ENCODE results near the gene POLRMT. TPM values are rescaled to one million over a fixed set of nuclear protein-coding genes. Genes with fewer than 3 reads are reported as not detected.
"Not testable (repeated sequence)": the region's sequence is repeated elsewhere in the genome, so short reads cannot be mapped to it uniquely, and the experiment has no call there.

POLRMT gene
- total RNA-seq, 1 donor from 2014 or later, result 14.1 TPM

DNA sequence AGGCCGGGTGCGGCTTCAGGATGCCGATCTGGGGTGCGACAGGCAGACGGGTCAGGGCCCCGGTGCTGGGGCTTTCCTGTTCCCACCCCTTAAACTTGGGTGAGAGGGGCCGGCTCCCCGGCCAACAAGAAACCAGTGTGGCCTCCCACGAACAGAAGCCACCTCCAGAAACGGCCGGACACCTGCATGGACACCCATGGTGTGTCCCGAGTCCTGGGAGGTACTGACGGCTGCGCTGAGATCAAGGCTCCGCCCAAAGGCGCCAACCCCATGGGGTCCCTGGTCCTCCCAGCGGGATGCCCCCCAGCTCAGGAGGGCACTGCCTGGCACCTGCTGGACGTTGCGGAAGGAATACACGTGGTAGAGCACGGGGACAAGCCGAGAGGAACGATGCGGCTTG lies 11.5 kb downstream of the POLRMT start:
- Mint-ChIP-seq H3K27ac (no peak overlapping the region), H3K4me1 (peaks cover 14% of the 10 kb centered on the region), H3K27me3 (ENCODE audit: insufficient read depth, low read depth) (peaks cover 4% of the 10 kb centered on the region), H3K9me3 (no peaks in the 10 kb centered on the region), H3K4me3 (no peak overlapping the region), H3K36me3 (peaks cover 18% of the 10 kb centered on the region)
- no peak for DNase-seq (ENCODE audit: low spot score)
- no peaks in the 10 kb centered on the region for H3K9me3 ChIP-seq (ENCODE audit: low read depth)
- H3K4me3 ChIP-seq, result no peak overlapping the region
- TF ChIP-seq EZH2phosphoT487 (IDR thresholded peaks at IDR 0.05), result no peak
- TF ChIP-seq EZH2 (IDR thresholded peaks at IDR 0.05), result no peak
- TF ChIP-seq CTCF (IDR thresholded peaks at IDR 0.05), result no peak
- H3K9ac ChIP-seq, result no peak overlapping the region
- no peak overlapping the region for H2AFZ ChIP-seq (replicated peaks)
- no peaks in the 10 kb centered on the region for H3K27me3 ChIP-seq
- H3K4me1 ChIP-seq, result no peaks in the 10 kb centered on the region
- H3F3A ChIP-seq (ENCODE audit: low read depth), result no peaks in the 10 kb centered on the region
- H3K27ac ChIP-seq, result no peak overlapping the region
- no peaks in the 10 kb centered on the region for H3K79me2 ChIP-seq (ENCODE audit: low read depth)
- H4K20me1 ChIP-seq (ENCODE audit: low read depth), result peaks cover 14% of the 10 kb centered on the region
- no peaks in the 10 kb centered on the region for H3K36me3 ChIP-seq
- no peak overlapping the region for H3K4me2 ChIP-seq

DNA sequence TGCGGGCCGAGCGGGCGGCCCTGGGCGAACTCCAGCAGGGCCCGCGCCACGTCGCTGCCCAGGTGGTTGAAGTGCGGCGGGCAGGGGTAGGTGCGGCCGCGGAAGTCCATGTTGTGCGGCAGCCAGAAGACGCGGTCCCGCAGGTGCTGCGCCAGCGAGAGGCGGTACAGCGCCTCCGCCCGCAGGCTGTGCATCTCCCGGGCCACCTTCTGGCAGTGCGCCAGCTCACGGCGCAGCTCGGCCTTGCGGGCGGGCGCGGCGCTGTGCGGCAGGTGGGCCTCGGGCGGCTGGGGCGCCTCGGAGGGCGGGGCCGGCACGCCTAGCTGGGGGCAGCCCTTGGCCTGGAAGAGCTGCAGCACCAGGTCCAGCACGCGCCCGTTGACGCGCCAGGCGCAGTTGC lies 12.1 kb downstream of the POLRMT start:
- H3K9me3 ChIP-seq (ENCODE audit: low read depth); H3K27me3 Mint-ChIP-seq (ENCODE audit: insufficient read depth, low read depth): not testable (repeated sequence)
- H3K36me3 Mint-ChIP-seq, result peaks cover 18% of the 10 kb centered on the region

GRCh38 chr19:620166-620862 lies 13.0 kb downstream of the POLRMT start:
- DNase-seq (ENCODE audit: low spot score), result no peak
- H3K4me3 ChIP-seq, result no peak overlapping the region
- no peaks in the 10 kb centered on the region for H3K27me3 ChIP-seq
- H3K36me3 ChIP-seq, result no peaks in the 10 kb centered on the region
- no peak overlapping the region for H3K9ac ChIP-seq
- H3K36me3 Mint-ChIP-seq, result peaks cover 18% of the 10 kb centered on the region
- H3K4me1 ChIP-seq, result no peaks in the 10 kb centered on the region
- no peaks in the 10 kb centered on the region for H3K9me3 Mint-ChIP-seq
- TF ChIP-seq CTCF (IDR thresholded peaks at IDR 0.05), result no peak
- no peak for TF ChIP-seq EZH2phosphoT487 (IDR thresholded peaks at IDR 0.05)
- TF ChIP-seq EZH2 (IDR thresholded peaks at IDR 0.05), result no peak
- H3K79me2 ChIP-seq (ENCODE audit: low read depth), result no peaks in the 10 kb centered on the region
- peaks cover 12% of the 10 kb centered on the region for H4K20me1 ChIP-seq (ENCODE audit: low read depth)
- H3K4me3 Mint-ChIP-seq, result no peak overlapping the region
- H3F3A ChIP-seq (ENCODE audit: low read depth), result no peaks in the 10 kb centered on the region
- H3K4me1 Mint-ChIP-seq, result peaks cover 11% of the 10 kb centered on the region
- no peak overlapping the region for H2AFZ ChIP-seq (replicated peaks)
- H3K27ac Mint-ChIP-seq, result no peak overlapping the region
- H3K9me3 ChIP-seq (ENCODE audit: low read depth), result no peaks in the 10 kb centered on the region
- H3K27ac ChIP-seq, result no peak overlapping the region
- H3K27me3 Mint-ChIP-seq (ENCODE audit: insufficient read depth, low read depth), result peaks cover 4% of the 10 kb centered on the region
- H3K4me2 ChIP-seq, result no peak overlapping the region

More for the DNA sequence above, 12.1 kb downstream of the POLRMT start:
- H3K27me3 ChIP-seq; H3K27ac Mint-ChIP-seq; H3K36me3 ChIP-seq; H2AFZ ChIP-seq (replicated peaks); H3K27ac ChIP-seq; H3K9me3 Mint-ChIP-seq; H3K79me2 ChIP-seq (ENCODE audit: low read depth); H3K4me1 ChIP-seq; DNase-seq (ENCODE audit: low spot score); H3K4me3 ChIP-seq; H3K4me2 ChIP-seq; H3K9ac ChIP-seq; H3K4me3 Mint-ChIP-seq; H3F3A ChIP-seq (ENCODE audit: low read depth): not testable (repeated sequence)
- peaks cover 14% of the 10 kb centered on the region for H4K20me1 ChIP-seq (ENCODE audit: low read depth)
- peaks cover 14% of the 10 kb centered on the region for H3K4me1 Mint-ChIP-seq

DNA sequence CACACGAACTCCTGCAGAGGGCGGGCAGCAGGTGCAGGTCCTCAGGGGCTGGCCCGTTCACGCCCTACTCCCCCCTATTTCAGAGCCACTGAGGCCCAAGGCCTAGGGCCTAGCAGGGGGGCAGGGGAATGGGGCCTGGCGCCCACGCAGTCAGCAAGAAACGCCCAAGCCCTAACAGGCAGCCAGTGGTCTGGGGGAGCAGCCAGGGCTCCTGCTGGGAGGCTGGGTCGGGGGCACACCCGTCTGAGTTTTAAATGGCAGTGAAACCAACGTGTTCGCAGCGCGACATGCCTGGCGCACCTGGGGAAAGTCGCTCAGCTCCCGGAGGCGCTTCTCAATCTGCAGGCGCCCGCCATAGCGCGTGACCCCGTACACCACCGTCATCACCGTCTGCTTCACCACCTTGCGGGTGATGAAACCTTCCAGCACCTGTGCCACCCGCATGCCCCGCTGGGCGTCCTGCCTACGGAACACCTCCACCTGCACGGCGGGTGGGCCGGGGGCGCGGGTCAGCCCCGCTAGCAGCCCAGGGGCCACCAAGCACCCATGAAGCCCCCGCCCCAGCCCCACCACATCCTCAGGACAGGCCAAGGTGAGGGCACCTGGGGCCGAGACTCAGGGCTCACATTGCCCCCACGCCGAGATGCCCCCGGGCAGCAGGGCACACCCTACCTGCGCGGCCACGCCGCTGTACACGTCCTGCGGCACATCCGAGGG lies 13.9 kb downstream of the POLRMT start:
- H3K27me3 Mint-ChIP-seq (ENCODE audit: insufficient read depth, low read depth), result peaks cover 4% of the 10 kb centered on the region
- Histone ChIP-seq H3K27me3 (no peaks in the 10 kb centered on the region), H3K79me2 (ENCODE audit: low read depth) (no peaks in the 10 kb centered on the region), H3K27ac (no peak overlapping the region), H3K4me3 (no peak overlapping the region), H3K4me1 (no peaks in the 10 kb centered on the region), H4K20me1 (ENCODE audit: low read depth) (peaks cover 6% of the 10 kb centered on the region), H3K36me3 (no peaks in the 10 kb centered on the region), H3K4me2 (no peak overlapping the region), H2AFZ (replicated peaks) (no peak overlapping the region), H3K9me3 (ENCODE audit: low read depth) (no peaks in the 10 kb centered on the region), H3F3A (ENCODE audit: low read depth) (no peaks in the 10 kb centered on the region), H3K9ac (no peak overlapping the region)
- no peak overlapping the region for H3K4me3 Mint-ChIP-seq
- DNase-seq (ENCODE audit: low spot score), result no peak
- no peak overlapping the region for H3K27ac Mint-ChIP-seq
- peaks cover 19% of the 10 kb centered on the region for H3K36me3 Mint-ChIP-seq
- TF ChIP-seq CTCF (IDR thresholded peaks at IDR 0.05), result no peak
- TF ChIP-seq EZH2phosphoT487 (IDR thresholded peaks at IDR 0.05), result no peak
- TF ChIP-seq EZH2 (IDR thresholded peaks at IDR 0.05), result no peak
- H3K4me1 Mint-ChIP-seq, result peaks cover 10% of the 10 kb centered on the region
- no peaks in the 10 kb centered on the region for H3K9me3 Mint-ChIP-seq

Measured in neural progenitor cell (in vitro differentiated cells).